Myometrial cell (primary cell): ENCODE data around the gene SHB. TPM values are rescaled to one million over a fixed set of nuclear protein-coding genes. Genes with fewer than 3 reads are reported as not detected.

Experiments
- total RNA-seq: library from RNA; depleted of rRNA; stranded (reverse); fragments of >200 nt; gene quantifications from 2 replicates; pipeline ENCODE4 v1.2.3, GENCODE V29; 2015

Gene SHB, protein sequence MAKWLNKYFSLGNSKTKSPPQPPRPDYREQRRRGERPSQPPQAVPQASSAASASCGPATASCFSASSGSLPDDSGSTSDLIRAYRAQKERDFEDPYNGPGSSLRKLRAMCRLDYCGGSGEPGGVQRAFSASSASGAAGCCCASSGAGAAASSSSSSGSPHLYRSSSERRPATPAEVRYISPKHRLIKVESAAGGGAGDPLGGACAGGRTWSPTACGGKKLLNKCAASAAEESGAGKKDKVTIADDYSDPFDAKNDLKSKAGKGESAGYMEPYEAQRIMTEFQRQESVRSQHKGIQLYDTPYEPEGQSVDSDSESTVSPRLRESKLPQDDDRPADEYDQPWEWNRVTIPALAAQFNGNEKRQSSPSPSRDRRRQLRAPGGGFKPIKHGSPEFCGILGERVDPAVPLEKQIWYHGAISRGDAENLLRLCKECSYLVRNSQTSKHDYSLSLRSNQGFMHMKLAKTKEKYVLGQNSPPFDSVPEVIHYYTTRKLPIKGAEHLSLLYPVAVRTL
- total RNA-seq = 17.9 and 20.4 TPM in 2 replicates

DNA sequence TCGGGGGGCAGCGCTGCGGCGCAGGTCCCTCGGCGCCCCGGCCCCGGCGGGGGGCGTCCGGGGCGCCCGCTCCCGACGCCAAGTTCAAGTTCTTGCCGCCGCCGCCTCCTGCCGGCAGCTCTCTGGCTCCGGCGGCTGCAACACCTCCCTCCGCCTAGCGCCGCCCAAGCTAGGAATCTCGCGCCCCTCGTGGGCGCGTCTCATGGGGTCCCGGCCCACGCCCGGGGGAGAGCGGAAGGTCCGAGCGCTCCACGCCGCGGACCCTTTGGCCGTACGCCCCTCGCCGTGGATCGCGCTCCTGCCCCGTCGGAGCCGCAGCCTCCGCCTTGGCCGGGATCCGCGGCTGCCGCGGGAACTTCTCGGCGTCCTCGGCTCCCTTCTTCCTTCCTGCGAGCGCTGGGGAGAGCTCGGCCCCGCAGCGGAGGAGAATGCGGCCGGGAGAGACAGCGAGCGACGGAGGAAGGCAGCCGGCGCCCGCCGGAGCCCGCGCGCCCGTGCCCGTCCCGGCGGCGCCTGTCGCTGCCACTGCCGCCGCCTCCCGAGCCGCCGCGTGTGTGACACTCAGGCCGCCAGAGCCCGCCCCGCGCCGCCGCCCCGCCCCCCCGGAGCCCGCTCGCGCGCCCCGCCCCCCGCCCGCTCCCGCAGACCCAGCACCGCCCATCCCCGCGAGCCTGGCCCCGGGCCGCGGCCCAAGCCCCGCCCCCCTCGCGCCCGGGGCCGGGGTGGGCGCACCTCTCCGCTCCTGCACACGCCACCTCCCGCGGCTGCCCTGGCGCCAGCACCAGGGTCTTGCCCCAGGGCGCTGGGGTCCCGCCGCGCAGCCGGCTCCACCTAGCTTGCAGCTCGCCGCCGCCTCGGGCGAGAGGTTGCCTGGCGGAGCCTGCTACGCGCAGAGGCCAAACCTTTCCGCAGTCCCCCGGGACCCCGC, at the start of gene SHB:
TSS of gene SHB (minus strand) at position 527 of the 928 bp plus-strand sequence. CDS start 582 bp downstream, outside the sequence.

DNA sequence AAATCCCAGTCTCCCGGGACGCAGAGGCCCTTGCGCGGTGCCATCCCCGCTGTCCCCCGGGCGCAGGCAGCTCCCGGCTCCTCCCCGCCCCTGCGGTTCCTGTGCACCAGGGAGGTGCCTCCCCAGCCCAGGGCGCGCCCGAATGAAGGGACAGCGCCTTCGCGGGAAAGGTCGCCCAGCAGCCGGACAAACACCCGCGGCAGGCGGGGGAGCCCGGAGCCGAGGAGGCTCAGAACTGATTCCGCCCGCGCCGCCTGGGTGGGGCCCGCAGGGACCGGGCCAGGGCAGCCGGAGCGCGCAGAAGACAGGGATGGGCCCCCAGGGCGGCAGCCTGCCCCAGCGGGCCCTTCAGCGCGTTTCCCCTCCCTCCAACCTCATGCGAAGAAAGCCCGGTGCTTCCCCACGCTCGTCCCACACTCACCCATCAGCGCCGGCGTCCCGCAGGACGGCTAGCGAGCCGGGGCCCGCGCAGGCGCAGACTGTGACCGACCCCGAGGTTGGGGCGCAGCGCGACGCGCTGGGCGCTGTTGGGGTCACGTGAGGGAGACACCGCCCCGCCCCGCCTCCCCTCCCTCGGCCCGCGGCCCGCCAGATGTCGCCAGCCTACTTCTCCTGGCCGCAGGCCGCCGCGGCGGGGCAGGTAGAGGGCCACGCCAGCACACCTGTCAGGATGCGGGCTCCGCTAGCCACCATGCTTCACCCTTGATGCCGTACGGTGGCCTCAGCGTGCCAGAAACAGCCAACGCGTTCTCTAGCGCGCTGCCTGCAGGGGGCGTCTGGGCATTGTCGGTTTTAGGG, 165.2 kb downstream of the SHB start, which contains the start of gene SLC25A51:
TSS of gene SLC25A51 (minus strand) at position 481 of the 798 bp plus-strand sequence. CDS start 15,577 bp downstream, outside the sequence.

Other genes starting within 250 kb of the SHB start
- 41.8 and 49.3 TPM in 2 replicates for gene SLC25A51, start 165.1 kb downstream of the SHB start, total RNA-seq